ENCODE results near the gene RGL3.
A peak's percentile ranks its signal among the peaks of the same experiment; 100 is the strongest.

The RGL3 gene

GRCh38 chr19:11446652-11447301 is 27.7 kb upstream of the RGL3 start:
- peaks cover 0 to 4% (median 2%) of the 10 kb centered on the region in 4 donors for H3K4me1 ChIP-seq
- H3K4me3 ChIP-seq = no peak overlapping the region
- H3K36me3 ChIP-seq = peaks cover 50 to 94% (median 82%) of the 10 kb centered on the region in 3 donors
- peak; percentile 68 to 83 for TF ChIP-seq CTCF (IDR thresholded peaks at IDR 0.05)
- H3K27me3 ChIP-seq = peaks cover 0 to 7% of the 10 kb centered on the region in 2 donors
- DNase-seq = peak in 1 of 2 donors; percentile 32
- H3K27ac ChIP-seq = peak overlapping the region in 1 of 2 donors; percentile 19
- no peaks in the 10 kb centered on the region for H3K9me3 ChIP-seq
- intact Hi-C loops (cut with DNase I; ENCODE audit: low total_unique reads) = loop anchor here (5.0 to 10.0 kb wide), 2 partner anchors 72 to 154 kb away; partner anchors contain the start of gene SWSAP1

- no peak for TF ChIP-seq CTCF (IDR thresholded peaks at IDR 0.05)
- H3K36me3 ChIP-seq = peaks cover 54 to 99% (median 88%) of the 10 kb centered on the region in 3 donors
- peak overlapping the region in 1 of 2 donors; percentile 19 for H3K27ac ChIP-seq
- H3K27me3 ChIP-seq = peaks cover 0 to 4% of the 10 kb centered on the region in 2 donors
- no peaks in the 10 kb centered on the region for H3K4me1 ChIP-seq
- intact Hi-C loops (cut with DNase I; ENCODE audit: low total_unique reads) = loop anchor here (5.0 to 10.0 kb wide), 2 partner anchors 71 to 154 kb away; partner anchors contain the start of gene SWSAP1
- H3K9me3 ChIP-seq = no peaks in the 10 kb centered on the region
- DNase-seq = no peak
- H3K4me3 ChIP-seq = no peak overlapping the region
Measured at GRCh38 chr19:11446271-11446651, 27.1 kb upstream of the RGL3 start.

- H3K9me3 ChIP-seq = no peaks in the 10 kb centered on the region
- no peak overlapping the region for H3K27ac ChIP-seq
- DNase-seq = no peak
- peaks cover 63 to 100% (median 93%) of the 10 kb centered on the region in 3 donors for H3K36me3 ChIP-seq
- no peaks in the 10 kb centered on the region for H3K27me3 ChIP-seq
- H3K4me1 ChIP-seq = no peaks in the 10 kb centered on the region
- no peak for TF ChIP-seq CTCF (IDR thresholded peaks at IDR 0.05)
- intact Hi-C loops (cut with DNase I; ENCODE audit: low total_unique reads) = loop anchor here (5.0 to 10.0 kb wide), 2 partner anchors 70 to 153 kb away; partner anchors contain the start of gene SWSAP1
- no peak overlapping the region for H3K4me3 ChIP-seq
Measured at GRCh38 chr19:11445141-11445540, 26.0 kb upstream of the RGL3 start.

- no peak for DNase-seq
- peaks cover 64 to 99% (median 88%) of the 10 kb centered on the region in 3 donors for H3K36me3 ChIP-seq
- no peaks in the 10 kb centered on the region for H3K27me3 ChIP-seq
- H3K27ac ChIP-seq = no peak overlapping the region
- no peak overlapping the region for H3K4me3 ChIP-seq
- intact Hi-C loops (cut with DNase I; ENCODE audit: low total_unique reads) = loop anchor here (10.0 kb wide), 1 partner anchor 69 kb away; the partner anchor contains the start of gene SWSAP1
- no peaks in the 10 kb centered on the region for H3K9me3 ChIP-seq
- TF ChIP-seq CTCF (IDR thresholded peaks at IDR 0.05) = no peak
- H3K4me1 ChIP-seq = no peaks in the 10 kb centered on the region
Measured at GRCh38 chr19:11444059-11444458, 24.9 kb upstream of the RGL3 start.

- peaks cover 43 to 62% (median 49%) of the 10 kb centered on the region in 3 donors for H3K36me3 ChIP-seq
- H3K9me3 ChIP-seq = no peaks in the 10 kb centered on the region
- TF ChIP-seq CTCF (IDR thresholded peaks at IDR 0.05) = no peak
- intact Hi-C loops (cut with DNase I; ENCODE audit: low total_unique reads) = no loop called here
- no peak overlapping the region for H3K27ac ChIP-seq
- no peak for DNase-seq
- no peak overlapping the region for H3K4me3 ChIP-seq
- peaks cover 0 to 24% (median 18%) of the 10 kb centered on the region in 4 donors for H3K4me1 ChIP-seq
- H3K27me3 ChIP-seq = no peaks in the 10 kb centered on the region
Measured at GRCh38 chr19:11437955-11438354, 18.8 kb upstream of the RGL3 start.
